ENCODE measurements around the gene FLT3LG. TPM values are rescaled to one million over a fixed set of nuclear protein-coding genes. Genes with fewer than 3 reads are reported as not detected.

The FLT3LG gene
- total RNA-seq, 1 experiment from 2014 or later = 6.5 TPM

GRCh38 chr19:49475191-49475917 lies 1.3 kb downstream of the FLT3LG start:
- no TSS peak for BruUV-seq (replicated peaks)
- no peak overlapping the region for H3K4me3 ChIP-seq (ENCODE audit: low read depth, low read length, poor library complexity, severe bottlenecking)
- H3K9me3 ChIP-seq (ENCODE audit: low read depth, low read length, poor library complexity, severe bottlenecking) = no peaks in the 10 kb centered on the region
- no peaks in the 10 kb centered on the region for H3K36me3 ChIP-seq (ENCODE audit: insufficient read depth, low read length, poor library complexity, severe bottlenecking)
- H3K27me3 ChIP-seq (replicated peaks; ENCODE audit: insufficient read depth, low read depth, low read length, poor library complexity) = no peaks in the 10 kb centered on the region
- no peak for DNase-seq (ENCODE audit: low spot score)
- TF ChIP-seq EZH2 (IDR thresholded peaks at IDR 0.05; ENCODE audit: borderline replicate concordance, low read depth, low read length, poor library complexity, severe bottlenecking) (no peak), CTCF (conservative IDR thresholded peaks at IDR 0.05; ENCODE audit: low read depth, low read length) (no peak)
- ChIA-PET CTCF (interaction anchor here (0.6 to 1.2 kb wide), 4 partner anchors 17 to 83 kb away, joined by 3 to 6 read pairs (median 4); partner anchors contain the start of gene ALDH16A1), POLR2A (ENCODE audit: low non-redundant PET) (interaction anchor here (0.5 kb wide), 1 partner anchor 52 kb away, joined by 8 read pairs; the partner anchor contains the start of gene RCN3)
- intact Hi-C loops (cut with micrococcal nuclease; ENCODE audit: unreplicated experiment) = no loop called here
- no peak overlapping the region for H3K27ac ChIP-seq (ENCODE audit: low read depth, low read length, poor library complexity, severe bottlenecking)
- H3K4me1 ChIP-seq (ENCODE audit: insufficient read depth, low read length, poor library complexity, severe bottlenecking) = peaks cover 10% of the 10 kb centered on the region

DNA sequence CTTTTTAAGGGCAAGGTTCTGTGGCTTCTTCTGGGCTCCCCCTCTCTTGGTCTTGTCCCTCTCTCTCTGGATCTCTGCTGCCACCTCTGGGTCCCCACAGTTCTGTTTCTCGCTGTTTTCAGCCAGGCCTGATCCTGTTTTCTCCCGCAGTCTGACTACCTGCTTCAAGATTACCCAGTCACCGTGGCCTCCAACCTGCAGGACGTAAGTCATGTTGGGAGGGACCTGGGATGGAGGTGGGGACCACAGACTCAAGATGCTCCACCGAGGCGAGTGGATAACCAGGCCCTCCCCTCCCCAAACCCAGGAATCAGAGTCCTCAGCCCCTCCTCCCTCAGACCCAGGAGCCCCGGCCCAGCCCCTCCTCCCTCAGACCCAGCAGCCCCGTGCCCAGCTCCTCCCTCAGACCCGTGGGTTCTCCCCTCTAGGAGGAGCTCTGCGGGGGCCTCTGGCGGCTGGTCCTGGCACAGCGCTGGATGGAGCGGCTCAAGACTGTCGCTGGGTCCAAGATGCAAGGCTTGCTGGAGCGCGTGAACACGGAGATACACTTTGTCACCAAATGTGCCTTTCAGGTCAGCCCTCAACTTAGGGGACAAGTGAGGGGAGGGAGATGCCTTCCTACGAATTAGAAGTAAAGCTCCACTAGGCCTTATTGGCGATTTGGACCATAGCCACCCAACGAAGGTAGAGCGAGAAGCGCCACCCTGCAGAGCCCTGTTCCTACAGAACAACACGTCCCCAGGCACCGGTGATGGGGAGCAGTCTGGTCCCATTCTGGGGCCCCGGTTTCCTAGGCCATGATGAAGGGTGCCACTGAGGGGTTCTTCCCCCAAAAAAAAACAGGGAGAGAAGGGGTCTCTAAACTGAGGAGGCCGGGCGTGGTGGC lies 2.2 kb downstream of the FLT3LG start:
- H3K4me3 ChIP-seq (ENCODE audit: low read depth, low read length, poor library complexity, severe bottlenecking) = no peak overlapping the region
- intact Hi-C loops (cut with micrococcal nuclease; ENCODE audit: unreplicated experiment) = no loop called here

More for the DNA sequence above, 2.2 kb downstream of the FLT3LG start:
- peak; percentile 83 for TF ChIP-seq CTCF (conservative IDR thresholded peaks at IDR 0.05; ENCODE audit: low read depth, low read length)
- TF ChIP-seq EZH2 (IDR thresholded peaks at IDR 0.05; ENCODE audit: borderline replicate concordance, low read depth, low read length, poor library complexity, severe bottlenecking) = no peak
- no TSS peak for BruUV-seq (replicated peaks)
- Histone ChIP-seq H3K4me1 (ENCODE audit: insufficient read depth, low read length, poor library complexity, severe bottlenecking) (peaks cover 10% of the 10 kb centered on the region), H3K27me3 (replicated peaks; ENCODE audit: insufficient read depth, low read depth, low read length, poor library complexity) (no peaks in the 10 kb centered on the region), H3K27ac (ENCODE audit: low read depth, low read length, poor library complexity, severe bottlenecking) (no peak overlapping the region), H3K9me3 (ENCODE audit: low read depth, low read length, poor library complexity, severe bottlenecking) (no peaks in the 10 kb centered on the region), H3K36me3 (ENCODE audit: insufficient read depth, low read length, poor library complexity, severe bottlenecking) (no peaks in the 10 kb centered on the region)
- POLR2A ChIA-PET (ENCODE audit: low non-redundant PET) = interaction anchor here (0.5 kb wide), 2 partner anchors 18 to 66 kb away, joined by 7 to 8 read pairs; no protein-coding TSS in a partner anchor
- DNase-seq (ENCODE audit: low spot score) = peak; percentile 83
- CTCF ChIA-PET = interaction anchor here (0.6 to 1.2 kb wide), 6 partner anchors 18 to 110 kb away, joined by 3 to 12 read pairs (median 4); partner anchors contain the start of gene ALDH16A1
